HEK293 (cell line): Measurements from ENCODE around the gene GSPT1.
A peak's percentile ranks its signal among the peaks of the same experiment; 100 is the strongest.

ENCODE experiments used
- CTCF ChIA-PET: fragments of 350-600 bp; formaldehyde crosslinking; extraction: SDS; loops from one replicate; lab custom pipeline; 2021; ENCODE audit warnings: antibody characterized with exemption; lab: Yijun Ruan, JAX
- POLR2A ChIA-PET: fragments of 300-600 bp; formaldehyde crosslinking; extraction: SDS; loops from one replicate; lab custom pipeline; 2020; ENCODE audit warnings: antibody characterized with exemption, inconsistent platforms; lab: Yijun Ruan, JAX
- H3K27ac ChIP-seq: fragments of 200-500 bp; sonication (Bioruptor generic); 2 replicates; pipeline ENCODE4 v1.5.1; 2014; ENCODE audit warnings: low read depth, low read length, control low read depth, inconsistent platforms; ENCODE audit errors: extremely low read depth
- H3K36me3 ChIP-seq, 2 experiments: fragments of 200-500 bp in 1 of 2; sonication (Bioruptor generic) in 1 of 2; 1 replicate in 1 of 2; 2 replicates in 1 of 2; pipeline ENCODE4 v1.5.1; 2014 to 2017; ENCODE audit warnings: inconsistent platforms in 2 of 2, low read length in 2 of 2; ENCODE audit not compliant: control insufficient read depth in 2 of 2, insufficient read depth in 1 of 2
- H3K4me1 ChIP-seq: fragments of 200-500 bp; sonication (Bioruptor generic); 2 replicates; pipeline ENCODE4 v1.5.1; 2014; ENCODE audit warnings: mild to moderate bottlenecking, low read length, inconsistent platforms; ENCODE audit not compliant: control insufficient read depth, insufficient read depth
- H3K4me3 ChIP-seq: 2 replicates; pipeline ENCODE4 v1.5.1; 2011; ENCODE audit warnings: low read depth, mild to moderate bottlenecking, control low read depth, low read length, moderate library complexity
- H3K9me3 ChIP-seq: fragments of 200-500 bp; sonication (Bioruptor generic); 2 replicates; pipeline ENCODE4 v1.5.1; 2014; ENCODE audit warnings: low read depth, low read length, inconsistent platforms; ENCODE audit not compliant: control insufficient read depth, insufficient read depth
- GLIS1 ChIP-seq: fragments of 450-650 bp; formaldehyde crosslinking; IDR thresholded peaks from 2 replicates; pipeline ENCODE4 v1.5.1; 2016; ENCODE audit warnings: missing biosample characterization, missing genetic modification characterization
- IKZF3 ChIP-seq: fragments of 450-650 bp; IDR thresholded peaks from 2 replicates; pipeline ENCODE4 v1.5.0; 2018; ENCODE audit warnings: missing biosample characterization, mild to moderate bottlenecking, missing genetic modification characterization, moderate library complexity
- KLF8 ChIP-seq: fragments of 450-650 bp; formaldehyde crosslinking; IDR thresholded peaks from 2 replicates; pipeline ENCODE4 v1.5.1; 2016; ENCODE audit warnings: missing biosample characterization, missing genetic modification characterization
- MEIS1 ChIP-seq: sonication (generic); formaldehyde crosslinking; IDR thresholded peaks from 2 replicates; pipeline ENCODE4 v1.8.1; 2022; ENCODE audit warnings: missing genetic modification reagents, mild to moderate bottlenecking, borderline replicate concordance
- SCRT1 ChIP-seq: fragments of 450-650 bp; formaldehyde crosslinking; IDR thresholded peaks from 2 replicates; pipeline ENCODE4 v1.5.1; 2016; ENCODE audit warnings: missing biosample characterization, missing genetic modification characterization, borderline replicate concordance
- SCRT2 ChIP-seq: fragments of 450-650 bp; formaldehyde crosslinking; IDR thresholded peaks from 2 replicates; pipeline ENCODE4 v1.5.1; 2016; ENCODE audit warnings: missing biosample characterization, missing genetic modification characterization
- TCF7L2 ChIP-seq: IDR thresholded peaks from 2 replicates; pipeline ENCODE4 v1.6.1; 2011; ENCODE audit warnings: low read depth, mild to moderate bottlenecking, inconsistent platforms, low read length, moderate library complexity, borderline replicate concordance
- ZEB2 ChIP-seq: fragments of 450-650 bp; formaldehyde crosslinking; IDR thresholded peaks from 2 replicates; pipeline ENCODE4 v1.5.1; 2016; ENCODE audit warnings: missing biosample characterization, missing genetic modification characterization
- ZFP69B ChIP-seq: fragments of 450-650 bp; formaldehyde crosslinking; IDR thresholded peaks from 2 replicates; pipeline ENCODE4 v1.5.1; 2016; ENCODE audit warnings: missing biosample characterization, missing genetic modification characterization
- ZNF112 ChIP-seq: fragments of 450-650 bp; formaldehyde crosslinking; IDR thresholded peaks from 2 replicates; pipeline ENCODE4 v1.5.0; 2017; ENCODE audit warnings: missing biosample characterization, missing genetic modification characterization
- ZNF202 ChIP-seq: fragments of 450-650 bp; formaldehyde crosslinking; IDR thresholded peaks from 2 replicates; pipeline ENCODE4 v1.5.1; 2016; ENCODE audit warnings: missing biosample characterization, missing genetic modification characterization, borderline replicate concordance
- ZNF24 ChIP-seq: fragments of 450-650 bp; formaldehyde crosslinking; IDR thresholded peaks from 2 replicates; pipeline ENCODE4 v1.5.1; 2016; ENCODE audit warnings: missing biosample characterization, missing genetic modification characterization
- ZNF280C ChIP-seq: fragments of 450-650 bp; formaldehyde crosslinking; IDR thresholded peaks from 2 replicates; pipeline ENCODE4 v1.5.1; 2016; ENCODE audit warnings: missing biosample characterization, missing genetic modification characterization
- ZNF324 ChIP-seq: fragments of 450-650 bp; formaldehyde crosslinking; IDR thresholded peaks from 2 replicates; pipeline ENCODE4 v1.5.1; 2016; ENCODE audit warnings: missing biosample characterization, missing genetic modification characterization
- ZNF366 ChIP-seq: fragments of 450-650 bp; formaldehyde crosslinking; conservative IDR thresholded peaks from 2 replicates; pipeline ENCODE4 v1.5.1; 2016; ENCODE audit warnings: missing biosample characterization, missing genetic modification characterization
- ZNF426 ChIP-seq: fragments of 450-650 bp; formaldehyde crosslinking; IDR thresholded peaks from 2 replicates; pipeline ENCODE4 v1.5.1; 2017; ENCODE audit warnings: missing biosample characterization, missing genetic modification characterization, mild to moderate bottlenecking, inconsistent platforms, moderate library complexity
- ZNF488 ChIP-seq: fragments of 450-650 bp; formaldehyde crosslinking; IDR thresholded peaks from 2 replicates; pipeline ENCODE4 v1.5.1; 2016; ENCODE audit warnings: missing biosample characterization, missing genetic modification characterization
- ZNF544 ChIP-seq: fragments of 450-650 bp; formaldehyde crosslinking; IDR thresholded peaks from 2 replicates; pipeline ENCODE4 v1.5.0; 2017; ENCODE audit warnings: missing biosample characterization, missing genetic modification characterization
- ZNF548 ChIP-seq: fragments of 450-650 bp; formaldehyde crosslinking; IDR thresholded peaks from 2 replicates; pipeline ENCODE4 v1.5.1; 2016; ENCODE audit warnings: missing biosample characterization, missing genetic modification characterization
- ZNF555 ChIP-seq: fragments of 450-650 bp; formaldehyde crosslinking; conservative IDR thresholded peaks from 2 replicates; pipeline ENCODE4 v1.5.1; 2017; ENCODE audit warnings: missing biosample characterization, mild to moderate bottlenecking, missing genetic modification characterization, inconsistent platforms
- ZNF629 ChIP-seq: fragments of 450-650 bp; formaldehyde crosslinking; IDR thresholded peaks from 2 replicates; pipeline ENCODE4 v1.5.1; 2017; ENCODE audit warnings: missing biosample characterization, missing genetic modification characterization
- ZNF658 ChIP-seq: fragments of 450-650 bp; formaldehyde crosslinking; IDR thresholded peaks from 2 replicates; pipeline ENCODE4; 2016; ENCODE audit warnings: missing biosample characterization, missing genetic modification characterization
- ZNF76 ChIP-seq: fragments of 450-650 bp; formaldehyde crosslinking; IDR thresholded peaks from 2 replicates; pipeline ENCODE4; 2016; ENCODE audit warnings: low read depth, missing biosample characterization, missing genetic modification characterization, borderline replicate concordance
- ZNF768 ChIP-seq: fragments of 450-650 bp; formaldehyde crosslinking; IDR thresholded peaks from 2 replicates; pipeline ENCODE4 v1.5.1; 2018; ENCODE audit warnings: missing biosample characterization, mild to moderate bottlenecking, missing genetic modification characterization
- ZSCAN23 ChIP-seq: fragments of 450-650 bp; formaldehyde crosslinking; IDR thresholded peaks from 2 replicates; pipeline ENCODE4 v1.5.1; 2016; ENCODE audit warnings: missing biosample characterization, missing genetic modification characterization
- TF ChIP-seq, protein P1 (sequence below): fragments of 450-650 bp; formaldehyde crosslinking; IDR thresholded peaks from 2 replicates; pipeline ENCODE4 v1.5.1; 2016; ENCODE audit warnings: missing biosample characterization, missing genetic modification characterization
- TF ChIP-seq, protein P2 (sequence below): fragments of 450-650 bp; formaldehyde crosslinking; IDR thresholded peaks from 2 replicates; pipeline ENCODE4 v1.5.1; 2017; ENCODE audit warnings: missing biosample characterization, missing genetic modification characterization
- TF ChIP-seq, protein P3 (sequence below): fragments of 450-650 bp; formaldehyde crosslinking; IDR thresholded peaks from 2 replicates; pipeline ENCODE4 v1.5.1; 2016; ENCODE audit warnings: missing biosample characterization, missing genetic modification characterization, low read depth

Gene GSPT1

DNA sequence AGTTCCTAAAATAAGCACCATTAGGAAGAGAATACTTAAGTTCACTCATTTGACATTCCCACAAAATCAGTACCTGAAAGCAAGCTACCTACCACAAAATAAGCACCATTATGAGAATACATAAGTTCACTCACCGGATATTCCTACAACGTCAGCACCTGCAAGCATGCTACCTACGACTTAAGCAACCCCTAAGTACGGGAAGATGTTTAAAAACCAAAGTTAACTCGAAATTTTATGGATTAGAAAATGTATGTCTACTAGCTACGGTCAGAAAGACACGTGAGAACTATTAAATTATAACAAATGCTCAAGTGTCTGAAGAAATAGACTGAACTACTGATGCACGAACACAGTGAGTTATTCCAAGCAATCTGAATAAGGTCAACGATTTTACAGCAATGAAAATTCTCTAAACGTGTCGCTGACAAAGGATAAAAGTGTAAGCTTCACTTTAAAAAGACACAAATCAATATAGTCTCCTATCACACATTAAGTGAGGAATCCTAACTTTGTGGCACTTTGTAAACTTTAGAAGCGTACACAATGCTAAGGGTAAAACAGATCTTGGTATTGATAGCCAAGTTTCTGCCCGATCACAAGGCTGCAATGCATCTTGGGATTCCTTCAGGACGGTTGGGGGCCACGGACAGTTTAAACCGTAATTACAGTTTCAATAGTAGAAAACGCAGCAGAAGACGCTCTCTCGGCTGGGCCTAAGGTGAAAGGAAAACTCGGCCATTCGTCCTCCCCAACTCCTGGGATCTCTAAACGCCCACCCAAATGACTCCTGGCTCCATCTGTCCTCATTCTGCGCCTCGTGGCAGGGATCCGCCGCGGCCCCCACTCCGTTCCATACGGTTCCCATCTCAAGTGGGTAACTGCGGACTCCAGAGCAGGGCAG lies 1.3 kb downstream of the GSPT1 start (continued):
- TF ChIP-seq ZFP69B: peak; percentile 55; the same call in 1 of the 2 replicates
- no peak for TF ChIP-seq GLIS1
- TF ChIP-seq ZEB2 (tag by site-specific recombination): peak; percentile 49
- TF ChIP-seq ZNF76: peak; percentile 87; the same call in 1 of the 2 replicates
- TF ChIP-seq ZNF658 (tag by site-specific recombination): no peak
- no peak for TF ChIP-seq ZNF555 (tag by site-specific recombination)
- TF ChIP-seq, protein P1, sequence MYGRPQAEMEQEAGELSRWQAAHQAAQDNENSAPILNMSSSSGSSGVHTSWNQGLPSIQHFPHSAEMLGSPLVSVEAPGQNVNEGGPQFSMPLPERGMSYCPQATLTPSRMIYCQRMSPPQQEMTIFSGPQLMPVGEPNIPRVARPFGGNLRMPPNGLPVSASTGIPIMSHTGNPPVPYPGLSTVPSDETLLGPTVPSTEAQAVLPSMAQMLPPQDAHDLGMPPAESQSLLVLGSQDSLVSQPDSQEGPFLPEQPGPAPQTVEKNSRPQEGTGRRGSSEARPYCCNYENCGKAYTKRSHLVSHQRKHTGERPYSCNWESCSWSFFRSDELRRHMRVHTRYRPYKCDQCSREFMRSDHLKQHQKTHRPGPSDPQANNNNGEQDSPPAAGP (tag by site-specific recombination): 0 out of 2 replicates have a peak, but pooled peaks have one; percentile 52
- TF ChIP-seq, all 188 proteins: peak for 23

DNA sequence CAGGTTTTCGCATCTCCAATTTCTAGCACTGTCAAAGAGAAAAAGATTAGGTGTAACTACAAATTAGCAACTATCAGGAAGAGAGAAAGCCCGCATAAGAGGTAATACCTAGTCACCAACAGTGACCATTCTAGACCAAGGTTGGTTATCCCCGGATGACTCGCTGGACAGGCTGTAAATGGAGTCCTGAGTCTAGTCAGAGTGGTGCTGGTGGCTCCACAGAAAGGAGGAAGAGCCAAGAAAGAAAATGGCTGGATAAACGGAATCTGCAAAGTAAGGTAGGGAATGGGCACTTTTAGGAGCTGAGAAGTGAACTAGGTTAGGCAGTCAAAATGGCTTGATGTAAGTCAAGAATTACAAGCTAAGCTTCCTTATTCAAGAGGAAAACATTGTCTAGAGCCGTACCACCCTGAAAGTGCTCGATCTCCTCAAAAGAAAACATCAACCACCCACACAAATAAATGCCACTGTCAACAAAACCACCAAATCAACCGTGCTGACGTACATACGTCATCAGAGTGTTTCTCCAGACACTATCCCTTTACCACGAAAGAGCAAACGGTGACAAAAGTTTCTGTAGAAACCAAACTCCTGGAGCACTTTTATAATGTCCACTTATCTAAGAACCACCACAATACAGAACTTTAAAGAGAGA lies 2.2 kb downstream of the GSPT1 start:
- H3K27ac ChIP-seq: no peak overlapping the region
- H3K9me3 ChIP-seq: no peaks in the 10 kb centered on the region
- H3K36me3 ChIP-seq: peaks cover 5 to 16% of the 10 kb centered on the region in 2 experiments; a peak in 2 of 3 replicates
- CTCF ChIA-PET: interaction anchor here (0.6 kb wide), 1 partner anchor 43 kb away, joined by 3 read pairs; no protein-coding TSS in a partner anchor
- H3K4me1 ChIP-seq: peaks cover 21% of the 10 kb centered on the region
- POLR2A ChIA-PET: no interaction called here
- peak overlapping the region; percentile 86 for H3K4me3 ChIP-seq
- TF ChIP-seq, protein P2, sequence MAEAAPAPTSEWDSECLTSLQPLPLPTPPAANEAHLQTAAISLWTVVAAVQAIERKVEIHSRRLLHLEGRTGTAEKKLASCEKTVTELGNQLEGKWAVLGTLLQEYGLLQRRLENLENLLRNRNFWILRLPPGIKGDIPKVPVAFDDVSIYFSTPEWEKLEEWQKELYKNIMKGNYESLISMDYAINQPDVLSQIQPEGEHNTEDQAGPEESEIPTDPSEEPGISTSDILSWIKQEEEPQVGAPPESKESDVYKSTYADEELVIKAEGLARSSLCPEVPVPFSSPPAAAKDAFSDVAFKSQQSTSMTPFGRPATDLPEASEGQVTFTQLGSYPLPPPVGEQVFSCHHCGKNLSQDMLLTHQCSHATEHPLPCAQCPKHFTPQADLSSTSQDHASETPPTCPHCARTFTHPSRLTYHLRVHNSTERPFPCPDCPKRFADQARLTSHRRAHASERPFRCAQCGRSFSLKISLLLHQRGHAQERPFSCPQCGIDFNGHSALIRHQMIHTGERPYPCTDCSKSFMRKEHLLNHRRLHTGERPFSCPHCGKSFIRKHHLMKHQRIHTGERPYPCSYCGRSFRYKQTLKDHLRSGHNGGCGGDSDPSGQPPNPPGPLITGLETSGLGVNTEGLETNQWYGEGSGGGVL (tag by site-specific recombination): no peak
- TF ChIP-seq SCRT2 (tag by site-specific recombination) (no peak), IKZF3 (no peak), ZSCAN23 (tag by site-specific recombination) (no peak), ZNF426 (tag by site-specific recombination) (no peak), ZNF280C (tag by site-specific recombination) (no peak), ZNF112 (tag by site-specific recombination) (no peak), MEIS1 (CRISPR knock-in tag) (no peak), ZNF488 (tag by site-specific recombination) (no peak), ZNF24 (no peak), ZNF202 (no peak), KLF8 (tag by site-specific recombination) (no peak), TCF7L2 (no peak), ZNF544 (tag by site-specific recombination) (no peak), SCRT1 (tag by site-specific recombination) (no peak), ZNF548 (tag by site-specific recombination) (no peak), ZNF366 (tag by site-specific recombination) (0 out of 2 replicates have a peak, but pooled peaks have one; percentile 11), ZNF629 (tag by site-specific recombination) (peak; percentile 83), ZNF768 (tag by site-specific recombination) (no peak), ZFP69B (no peak), ZNF324 (no peak)
- TF ChIP-seq, protein P3, sequence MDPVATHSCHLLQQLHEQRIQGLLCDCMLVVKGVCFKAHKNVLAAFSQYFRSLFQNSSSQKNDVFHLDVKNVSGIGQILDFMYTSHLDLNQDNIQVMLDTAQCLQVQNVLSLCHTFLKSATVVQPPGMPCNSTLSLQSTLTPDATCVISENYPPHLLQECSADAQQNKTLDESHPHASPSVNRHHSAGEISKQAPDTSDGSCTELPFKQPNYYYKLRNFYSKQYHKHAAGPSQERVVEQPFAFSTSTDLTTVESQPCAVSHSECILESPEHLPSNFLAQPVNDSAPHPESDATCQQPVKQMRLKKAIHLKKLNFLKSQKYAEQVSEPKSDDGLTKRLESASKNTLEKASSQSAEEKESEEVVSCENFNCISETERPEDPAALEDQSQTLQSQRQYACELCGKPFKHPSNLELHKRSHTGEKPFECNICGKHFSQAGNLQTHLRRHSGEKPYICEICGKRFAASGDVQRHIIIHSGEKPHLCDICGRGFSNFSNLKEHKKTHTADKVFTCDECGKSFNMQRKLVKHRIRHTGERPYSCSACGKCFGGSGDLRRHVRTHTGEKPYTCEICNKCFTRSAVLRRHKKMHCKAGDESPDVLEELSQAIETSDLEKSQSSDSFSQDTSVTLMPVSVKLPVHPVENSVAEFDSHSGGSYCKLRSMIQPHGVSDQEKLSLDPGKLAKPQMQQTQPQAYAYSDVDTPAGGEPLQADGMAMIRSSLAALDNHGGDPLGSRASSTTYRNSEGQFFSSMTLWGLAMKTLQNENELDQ: no peak
